Right kidney (tissue), 1 donor: ENCODE data around the gene TSEN34.
A peak's percentile ranks its signal among the peaks of the same experiment; 100 is the strongest.
"Not testable (repeated sequence)": the region's sequence is repeated elsewhere in the genome, so short reads cannot be mapped to it uniquely, and the experiment has no call there.

Experiments
- DNase-seq: peaks from one replicate; pipeline ENCODE4 v3.0.0-alpha.2; 2016

The TSEN34 gene

GRCh38 chr19:54159352-54160181, 31.5 kb upstream of the TSEN34 start, which contains the start of gene LENG1:
Gene LENG1, minus strand, starts transcription at chr19:54159721. Its CDS starts 26 bp downstream, at chr19:54159695.
- peak; percentile 99 for DNase-seq

GRCh38 chr19:54160182-54160811, 30.8 kb upstream of the TSEN34 start:
- DNase-seq = peak; percentile 77

- no peak for DNase-seq
These were observed 30.3 kb upstream of the TSEN34 start for GRCh38 chr19:54160854-54161253.

- DNase-seq = peak; percentile 81
These were observed 28.8 kb upstream of the TSEN34 start for GRCh38 chr19:54162241-54162805.

- DNase-seq = no peak
These were observed 28.2 kb upstream of the TSEN34 start for GRCh38 chr19:54162884-54163283.

GRCh38 chr19:54164369-54165068, 26.6 kb upstream of the TSEN34 start:
- no peak for DNase-seq

GRCh38 chr19:54165222-54165621, 25.9 kb upstream of the TSEN34 start:
- DNase-seq = no peak

GRCh38 chr19:54168174-54168917, 22.8 kb upstream of the TSEN34 start:
- DNase-seq = peak; percentile 67

GRCh38 chr19:54169149-54169740, 21.9 kb upstream of the TSEN34 start:
- no peak for DNase-seq

- not testable (repeated sequence) for DNase-seq
These were observed 19.2 kb upstream of the TSEN34 start for GRCh38 chr19:54171736-54172431.

- peak; percentile 51 for DNase-seq
These were observed 18.4 kb upstream of the TSEN34 start, which contains the start of gene TMC4 for GRCh38 chr19:54172471-54173358. Gene TMC4, minus strand, starts transcription at chr19:54173160. Its CDS starts 43 bp downstream, at chr19:54173117.

GRCh38 chr19:54173359-54173699, 17.8 kb upstream of the TSEN34 start:
- no peak for DNase-seq

- DNase-seq = no peak
These were observed 16.9 kb upstream of the TSEN34 start for GRCh38 chr19:54173951-54174834.

GRCh38 chr19:54178581-54179261, 12.4 kb upstream of the TSEN34 start:
- DNase-seq = no peak

- DNase-seq = no peak
These were observed 11.8 kb upstream of the TSEN34 start for GRCh38 chr19:54179262-54179852.

- peak; percentile 50 for DNase-seq
These were observed 11.1 kb upstream of the TSEN34 start for GRCh38 chr19:54179921-54180461.

GRCh38 chr19:54180691-54181091, 10.4 kb upstream of the TSEN34 start:
- no peak for DNase-seq
